ENCODE results near the gene RBMXL3. TPM values are rescaled to one million over a fixed set of nuclear protein-coding genes. Genes with fewer than 3 reads are reported as not detected.

The RBMXL3 gene
- total RNA-seq (not detected), polyA plus RNA-seq (not detected)

DNA sequence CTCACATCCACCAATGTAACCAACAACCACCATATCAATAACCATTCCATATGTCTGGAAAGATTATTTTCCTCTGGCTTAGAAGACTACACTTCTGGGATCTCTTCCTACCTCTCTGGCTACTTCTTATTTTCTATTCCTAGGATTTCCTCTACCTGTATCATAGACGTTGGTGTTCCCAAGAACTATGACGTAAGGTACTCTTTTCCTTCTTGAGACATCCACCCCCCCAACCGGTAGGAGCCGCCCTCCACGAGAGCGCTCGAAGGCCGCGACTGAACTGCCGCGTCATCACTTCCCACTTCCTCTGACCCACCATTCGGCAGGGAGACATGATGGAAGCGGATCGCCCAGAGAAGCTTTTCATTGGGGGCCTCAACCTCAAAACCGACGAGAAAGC is at the start of gene RBMXL3:
Gene RBMXL3, plus strand, starts transcription at position 301 of the 400 bp plus-strand sequence. Its CDS starts 32 bp downstream, at position 333.
- H3K4me3 ChIP-seq (ENCODE audit: low read depth in 1 of 3, low read length in 3 of 3): no peak within 1 kb of the TSS
- TF ChIP-seq HNF4G (IDR thresholded peaks at IDR 0.05) (no peak), RXRA (IDR thresholded peaks at IDR 0.05) (no peak), SP1 (IDR thresholded peaks at IDR 0.05) (no peak), TAF1 (conservative IDR thresholded peaks at IDR 0.05) (no peak)

DNA sequence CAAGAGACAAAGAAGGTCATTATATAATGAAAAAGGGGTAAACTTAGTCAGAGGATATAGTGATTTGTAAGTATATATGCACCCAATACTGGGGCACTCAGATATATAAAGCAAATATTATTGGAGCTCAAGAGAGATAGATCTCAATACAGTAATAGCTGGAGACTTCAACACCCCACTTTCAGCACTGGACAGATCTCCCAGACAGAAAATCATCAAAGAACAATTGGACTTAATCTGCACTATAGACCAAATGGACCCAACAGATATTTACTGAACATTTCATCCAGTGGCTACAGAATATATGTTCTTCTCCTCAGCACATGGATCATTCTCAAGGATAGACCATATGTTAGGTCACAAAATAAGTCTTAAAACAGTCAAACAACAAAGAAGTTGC is 47.2 kb upstream of the RBMXL3 start:
- no peak for DNase-seq (ENCODE audit: low spot score)
- Histone ChIP-seq H3K27me3 (ENCODE audit: control insufficient read depth in 4 of 4, insufficient read depth in 4 of 4, low read length in 3 of 4) (no peaks in the 10 kb centered on the region), H3K9me3 (ENCODE audit: control insufficient read depth in 4 of 4, low read length in 3 of 4) (peaks cover 0 to 2% (median 0%) of the 10 kb centered on the region in 4 donors), H3K4me3 (ENCODE audit: low read depth in 1 of 3, low read length in 3 of 3) (no peak overlapping the region), H3K36me3 (ENCODE audit: control insufficient read depth in 4 of 4, insufficient read depth in 3 of 4, low read depth in 1 of 4, low read length in 3 of 4) (no peaks in the 10 kb centered on the region), H3K27ac (ENCODE audit: low read depth in 1 of 2, low read length in 2 of 2) (no peak overlapping the region), H3K4me1 (ENCODE audit: control insufficient read depth in 4 of 4, insufficient read depth in 4 of 4, low read length in 3 of 4) (no peaks in the 10 kb centered on the region), H3K9ac (ENCODE audit: low read depth in 1 of 2, low read length in 2 of 2) (no peak overlapping the region)
- TF ChIP-seq RAD21 (IDR thresholded peaks at IDR 0.05) (no peak), JUND (IDR thresholded peaks at IDR 0.05) (no peak), FOXA2 (IDR thresholded peaks at IDR 0.05) (no peak), HNF4G (IDR thresholded peaks at IDR 0.05) (no peak), REST (IDR thresholded peaks at IDR 0.05) (peak; percentile 57)

More for the DNA sequence above, at the start of gene RBMXL3:
- Histone ChIP-seq H3K27ac (ENCODE audit: low read depth in 1 of 2, low read length in 2 of 2) (no peak within 1 kb of the TSS), H3K27me3 (ENCODE audit: control insufficient read depth in 4 of 4, insufficient read depth in 4 of 4, low read length in 3 of 4) (peaks cover 0 to 4% (median 0%) of the 10 kb centered on the region in 4 donors), H3K9me3 (ENCODE audit: control insufficient read depth in 4 of 4, low read length in 3 of 4) (peaks cover 0 to 2% (median 0%) of the 10 kb centered on the region in 4 donors), H3K4me1 (ENCODE audit: control insufficient read depth in 4 of 4, insufficient read depth in 4 of 4, low read length in 3 of 4) (no peaks in the 10 kb centered on the region), H3K36me3 (ENCODE audit: control insufficient read depth in 4 of 4, insufficient read depth in 3 of 4, low read depth in 1 of 4, low read length in 3 of 4) (no peaks in the 10 kb centered on the region), H3K9ac (ENCODE audit: low read depth in 1 of 2, low read length in 2 of 2) (no peak within 1 kb of the TSS)
- no peak for DNase-seq (ENCODE audit: low spot score)
- 98% methylated on average over 16 of the region's 16 CpGs for WGBS

- Histone ChIP-seq H3K9ac (ENCODE audit: low read depth in 1 of 2, low read length in 2 of 2) (no peak overlapping the region), H3K4me3 (ENCODE audit: low read depth in 1 of 3, low read length in 3 of 3) (no peak overlapping the region), H3K4me1 (ENCODE audit: control insufficient read depth in 4 of 4, insufficient read depth in 4 of 4, low read length in 3 of 4) (no peaks in the 10 kb centered on the region), H3K9me3 (ENCODE audit: control insufficient read depth in 4 of 4, low read length in 3 of 4) (no peaks in the 10 kb centered on the region), H3K27ac (ENCODE audit: low read depth in 1 of 2, low read length in 2 of 2) (no peak overlapping the region), H3K27me3 (ENCODE audit: control insufficient read depth in 4 of 4, insufficient read depth in 4 of 4, low read length in 3 of 4) (no peaks in the 10 kb centered on the region), H3K36me3 (ENCODE audit: control insufficient read depth in 4 of 4, insufficient read depth in 3 of 4, low read depth in 1 of 4, low read length in 3 of 4) (no peaks in the 10 kb centered on the region)
- no peak for DNase-seq (ENCODE audit: low spot score)
- TF ChIP-seq SP1 (IDR thresholded peaks at IDR 0.05) (no peak), FOXA2 (IDR thresholded peaks at IDR 0.05) (no peak), REST (IDR thresholded peaks at IDR 0.05) (no peak), MAX (IDR thresholded peaks at IDR 0.05) (no peak), FOXA1 (IDR thresholded peaks at IDR 0.05) (no peak), NR2F2 (IDR thresholded peaks at IDR 0.05) (no peak), RXRA (IDR thresholded peaks at IDR 0.05) (no peak), RAD21 (IDR thresholded peaks at IDR 0.05) (peak; percentile 65 to 74), CTCF (IDR thresholded peaks at IDR 0.05; ENCODE audit: low read depth, low read length, missing input control) (peak; percentile 43), EGR1 (IDR thresholded peaks at IDR 0.05; ENCODE audit: low read depth in 2 of 2) (no peak), HNF4A (conservative IDR thresholded peaks at IDR 0.05) (no peak), TAF1 (conservative IDR thresholded peaks at IDR 0.05) (no peak), GABPA (IDR thresholded peaks at IDR 0.05 in 1 of 2, conservative IDR thresholded peaks at IDR 0.05 in 1 of 2) (no peak)
- TF ChIP-seq, protein P1, sequence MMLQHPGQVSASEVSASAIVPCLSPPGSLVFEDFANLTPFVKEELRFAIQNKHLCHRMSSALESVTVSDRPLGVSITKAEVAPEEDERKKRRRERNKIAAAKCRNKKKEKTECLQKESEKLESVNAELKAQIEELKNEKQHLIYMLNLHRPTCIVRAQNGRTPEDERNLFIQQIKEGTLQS (IDR thresholded peaks at IDR 0.05): no peak
- WGBS: 71% methylated on average over 1 of the region's 1 CpG
Measured at GRCh38 chrX:115147220-115147619, 42.0 kb upstream of the RBMXL3 start.

All from liver (tissue), 9 donors.